HG02642 (cell line): ENCODE results near the gene SH2D3C.

Experiments
- ATAC-seq: cut with Tn5 transposase; IDR thresholded peaks from one replicate; pipeline ENCODE4 v1.9.1; 2021; ENCODE audit warnings: mild to moderate bottlenecking; ENCODE audit not compliant: unreplicated experiment, poor library complexity

SH2D3C gene

GRCh38 chr9:127749090-127749787, 29.2 kb downstream of the SH2D3C start:
- ATAC-seq: no peak

GRCh38 chr9:127746959-127747569, 31.4 kb downstream of the SH2D3C start:
- ATAC-seq: no peak

GRCh38 chr9:127744398-127745110, 33.9 kb downstream of the SH2D3C start:
- no peak for ATAC-seq

- no peak for ATAC-seq
Observed at GRCh38 chr9:127742435-127743088, 35.9 kb downstream of the SH2D3C start.

- ATAC-seq: no peak
Observed at GRCh38 chr9:127741831-127742434, 36.5 kb downstream of the SH2D3C start.

GRCh38 chr9:127739614-127740330, 38.7 kb downstream of the SH2D3C start:
- ATAC-seq: no peak

- ATAC-seq: no peak
Observed at GRCh38 chr9:127738666-127739065, 39.8 kb downstream of the SH2D3C start.

- ATAC-seq: no peak
Observed at GRCh38 chr9:127735530-127736185, 42.8 kb downstream of the SH2D3C start.

- peak; percentile 88 for ATAC-seq
Observed at GRCh38 chr9:127734747-127735529, 43.5 kb downstream of the SH2D3C start, which contains the start of gene TOR2A. TSS of gene TOR2A (minus strand) at chr9:127735294. CDS start at chr9:127735270, 24 bp downstream.

- no peak for ATAC-seq
Observed at GRCh38 chr9:127734247-127734746, 44.2 kb downstream of the SH2D3C start.

- no peak for ATAC-seq
Observed at GRCh38 chr9:127733614-127734013, 44.9 kb downstream of the SH2D3C start.

- no peak for ATAC-seq
Observed at GRCh38 chr9:127732444-127732843, 46.0 kb downstream of the SH2D3C start.

GRCh38 chr9:127731938-127732337, 46.5 kb downstream of the SH2D3C start:
- no peak for ATAC-seq

GRCh38 chr9:127730799-127731410, 47.6 kb downstream of the SH2D3C start:
- ATAC-seq: no peak

GRCh38 chr9:127730262-127730661, 48.2 kb downstream of the SH2D3C start:
- ATAC-seq: no peak

GRCh38 chr9:127729522-127730256, 48.8 kb downstream of the SH2D3C start:
- ATAC-seq: no peak

GRCh38 chr9:127728808-127729207, 49.7 kb downstream of the SH2D3C start:
- ATAC-seq: no peak
